Right forelimb (tissue), 1 donor: ENCODE data around the gene COQ2.
"Not testable (repeated sequence)": the region's sequence is repeated elsewhere in the genome, so short reads cannot be mapped to it uniquely, and the experiment has no call there.

Experiments
- DNase-seq: peaks from one replicate; pipeline ENCODE4 v3.0.0-alpha.2; 2018

The COQ2 gene

GRCh38 chr4:83284193-83285054 is at the start of gene COQ2:
TSS of gene COQ2 (minus strand) at chr4:83284798. CDS start at chr4:83284764, 34 bp downstream.
- DNase-seq, result peak; percentile 97

DNA sequence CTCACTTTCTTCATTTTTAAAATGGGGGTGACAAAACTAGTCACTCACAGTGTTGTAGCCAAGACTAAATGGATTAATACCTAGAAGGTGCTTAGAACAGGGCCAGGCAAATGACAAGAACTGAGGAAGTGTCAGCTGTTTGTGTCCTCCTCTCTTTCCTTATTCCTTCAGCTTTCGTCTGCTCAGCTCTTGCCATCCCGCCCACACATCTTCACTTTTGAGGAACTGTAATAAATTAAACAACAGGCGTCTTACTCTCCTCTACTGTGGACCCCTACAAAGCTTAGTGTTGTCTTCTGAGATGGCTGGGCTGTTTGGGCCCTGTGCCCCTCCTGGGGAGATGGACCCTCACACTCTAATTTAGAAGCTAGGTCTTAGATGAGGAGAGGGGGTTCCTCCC is 47.4 kb upstream of the COQ2 start:
- no peak for DNase-seq

GRCh38 chr4:83329521-83330110 is 45.0 kb upstream of the COQ2 start:
- DNase-seq, result no peak

DNA sequence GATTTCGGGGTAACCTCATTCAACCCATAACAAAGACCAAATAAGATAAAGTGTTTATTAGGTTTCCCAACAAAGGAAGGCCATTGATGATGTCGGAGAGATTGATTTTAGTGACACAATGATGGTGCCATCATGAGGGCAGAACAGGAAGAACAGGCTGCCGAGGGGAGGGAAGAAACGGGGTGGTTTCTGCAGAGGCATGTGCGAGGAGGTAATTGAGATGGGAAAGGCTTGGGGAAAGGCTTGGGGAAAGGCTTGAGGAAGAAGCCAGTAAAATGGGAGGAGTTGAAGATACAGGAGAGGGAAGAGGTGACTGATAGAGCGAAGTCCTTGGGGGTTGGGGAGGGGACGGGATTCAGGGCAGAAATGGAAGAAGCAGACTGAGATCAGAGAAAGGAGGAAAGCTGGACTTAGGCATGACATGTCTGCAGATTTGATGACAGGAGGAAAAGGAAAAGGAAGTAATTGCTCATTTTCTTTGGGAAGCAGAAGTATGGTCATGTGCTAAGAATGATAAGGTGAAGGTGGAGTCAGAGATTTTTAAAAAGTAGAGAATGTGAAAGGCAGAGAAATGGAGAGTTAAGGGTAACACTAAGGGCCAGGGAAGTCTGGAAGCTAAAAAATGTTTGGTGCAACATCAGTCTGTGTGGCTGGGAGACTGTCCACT is 44.1 kb upstream of the COQ2 start:
- DNase-seq, result no peak

GRCh38 chr4:83326546-83326945 is 41.9 kb upstream of the COQ2 start:
- DNase-seq, result no peak

DNA sequence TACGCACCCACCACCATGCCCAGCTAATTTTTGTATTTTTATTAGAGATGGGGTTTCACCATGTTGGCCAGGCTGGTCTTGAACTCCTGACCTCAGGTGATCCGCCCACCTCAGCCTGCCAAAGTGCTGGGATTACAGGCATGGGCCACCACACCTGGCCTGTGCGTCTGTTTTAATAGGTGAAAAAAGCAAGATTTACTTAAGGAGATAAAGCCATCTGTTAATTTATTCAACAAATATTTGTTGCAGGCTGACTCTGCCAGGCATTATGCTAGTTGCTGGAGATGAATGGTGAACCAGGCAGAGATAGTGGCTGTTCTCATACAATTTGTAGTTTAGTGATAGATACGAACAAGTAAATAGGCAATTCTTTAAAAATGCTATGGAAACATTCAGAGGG is 40.7 kb upstream of the COQ2 start:
- DNase-seq, result not testable (repeated sequence)

DNA sequence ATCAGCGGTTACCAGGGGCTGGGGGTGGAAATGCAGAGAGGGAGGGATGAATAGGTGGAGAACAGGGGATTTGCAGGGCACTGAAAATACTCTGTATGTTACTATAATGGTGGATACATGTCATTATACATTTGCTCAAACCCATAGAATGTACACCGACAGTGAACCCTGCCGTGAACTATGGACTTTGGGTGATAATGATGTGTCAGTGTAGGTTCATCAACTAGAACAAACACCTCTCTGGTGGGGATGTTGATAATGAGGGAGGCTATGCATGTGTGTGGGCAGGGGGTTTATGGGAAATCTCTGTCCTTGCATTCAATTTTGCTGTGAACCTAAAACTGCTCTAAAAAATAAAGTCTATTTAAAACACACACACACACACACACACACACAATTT is 38.5 kb upstream of the COQ2 start:
- no peak for DNase-seq

GRCh38 chr4:83320548-83320947 is 36.0 kb upstream of the COQ2 start:
- DNase-seq, result no peak

GRCh38 chr4:83318666-83319065 is 34.1 kb upstream of the COQ2 start:
- no peak for DNase-seq

DNA sequence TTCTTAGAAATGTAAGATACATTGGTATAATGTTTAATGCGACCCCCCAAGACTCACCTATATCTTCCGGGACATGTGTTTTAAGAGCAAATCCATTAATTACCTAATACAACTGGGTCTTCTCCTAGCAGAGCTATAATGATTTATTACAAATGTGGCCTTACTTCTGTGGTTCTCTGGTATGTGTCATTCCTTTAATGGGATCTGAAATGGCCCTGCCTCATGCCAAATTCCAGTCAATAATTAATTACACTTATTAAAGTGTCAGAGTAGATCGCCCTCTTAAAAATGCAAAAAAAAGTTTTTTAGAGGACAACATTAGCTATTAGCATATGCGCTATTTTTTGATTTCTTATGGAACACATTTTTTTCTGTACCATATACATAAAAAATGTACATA is 33.1 kb upstream of the COQ2 start:
- no peak for DNase-seq

DNA sequence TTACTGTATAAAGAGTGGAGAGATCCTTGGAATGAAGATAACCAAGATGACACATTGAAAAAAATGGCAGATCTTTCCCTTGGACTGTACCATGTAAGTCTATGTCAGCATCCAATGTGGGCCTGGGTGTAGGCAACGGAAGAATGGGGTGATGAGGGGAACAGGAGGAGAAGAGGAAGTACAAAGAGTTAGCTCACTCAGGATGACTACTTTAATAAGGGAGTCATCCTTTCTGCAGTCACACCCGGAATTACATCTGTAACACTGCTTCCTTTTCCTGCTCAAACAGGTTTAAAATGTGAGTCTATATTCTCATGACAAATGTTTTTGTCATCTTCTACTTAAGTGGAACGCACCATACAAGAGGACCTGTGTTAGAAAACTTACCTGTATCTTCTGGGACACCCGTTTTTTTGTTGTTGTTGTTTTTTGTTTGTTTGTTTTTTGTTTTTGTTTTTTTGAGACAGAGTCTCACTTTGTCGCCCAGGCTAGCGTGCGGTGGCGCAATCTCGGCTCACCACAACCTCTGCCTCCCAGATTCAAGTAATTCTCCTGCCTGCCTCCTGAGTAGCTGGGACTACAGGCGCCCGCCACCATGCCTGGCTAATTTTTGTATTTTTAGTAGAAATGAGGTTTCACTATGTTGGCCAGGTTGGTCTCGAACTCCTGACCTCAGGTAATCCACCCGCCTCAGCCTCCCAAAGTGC is 32.0 kb upstream of the COQ2 start:
- DNase-seq, result no peak

DNA sequence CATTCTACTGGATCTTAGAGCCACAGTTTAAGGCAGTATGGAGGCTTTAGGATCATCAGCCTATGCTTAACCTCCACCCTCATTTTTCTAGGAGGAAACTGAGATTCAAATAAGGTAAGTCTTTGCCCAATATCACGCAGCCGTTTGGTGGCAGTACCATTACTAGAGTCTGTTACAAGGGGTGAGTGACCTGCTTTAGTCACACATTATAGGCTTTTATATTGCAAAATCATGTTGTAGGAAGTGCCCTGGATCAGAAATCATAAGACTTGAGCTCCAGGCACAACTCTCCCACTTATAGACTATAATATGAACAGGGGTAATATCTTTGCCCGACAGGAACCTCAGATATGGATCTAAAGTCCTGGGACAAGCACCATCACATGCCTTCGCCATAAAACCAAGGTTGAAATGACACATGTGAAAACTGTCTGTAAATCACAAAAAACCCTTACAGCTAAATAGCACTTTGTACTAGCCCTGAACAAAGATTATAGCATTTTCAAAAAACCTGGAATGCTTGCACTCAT is 30.8 kb upstream of the COQ2 start:
- no peak for DNase-seq

- DNase-seq, result no peak
Observed at GRCh38 chr4:83308672-83309071, 24.1 kb upstream of the COQ2 start.

DNA sequence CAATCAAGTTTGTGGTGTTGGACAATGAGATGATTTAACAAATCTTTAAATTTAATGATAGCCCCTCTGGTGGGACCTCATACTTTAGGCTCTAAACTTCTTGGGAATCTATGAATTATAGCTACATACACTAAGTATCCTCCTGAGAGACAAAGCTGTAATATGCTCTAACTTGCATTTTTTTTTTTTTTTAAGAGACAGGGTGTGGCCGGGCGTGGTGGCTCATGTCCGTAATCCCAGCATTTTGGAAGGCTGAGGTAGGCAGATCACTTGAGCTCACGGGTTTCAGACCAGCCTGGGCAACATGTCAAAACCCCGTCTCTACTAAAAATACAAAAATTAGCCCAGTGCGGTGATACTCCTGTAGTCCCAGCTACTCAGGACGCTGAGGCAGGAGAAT is 23.3 kb upstream of the COQ2 start:
- no peak for DNase-seq

GRCh38 chr4:83305187-83305586 is 20.6 kb upstream of the COQ2 start:
- no peak for DNase-seq

- DNase-seq, result no peak
Observed at GRCh38 chr4:83297548-83298260, 13.1 kb upstream of the COQ2 start.

GRCh38 chr4:83293305-83294046 is 8.9 kb upstream of the COQ2 start:
- no peak for DNase-seq

GRCh38 chr4:83290059-83290774 is 5.6 kb upstream of the COQ2 start:
- DNase-seq, result not testable (repeated sequence)

- not testable (repeated sequence) for DNase-seq
Observed at GRCh38 chr4:83288381-83288780, 3.8 kb upstream of the COQ2 start.

DNA sequence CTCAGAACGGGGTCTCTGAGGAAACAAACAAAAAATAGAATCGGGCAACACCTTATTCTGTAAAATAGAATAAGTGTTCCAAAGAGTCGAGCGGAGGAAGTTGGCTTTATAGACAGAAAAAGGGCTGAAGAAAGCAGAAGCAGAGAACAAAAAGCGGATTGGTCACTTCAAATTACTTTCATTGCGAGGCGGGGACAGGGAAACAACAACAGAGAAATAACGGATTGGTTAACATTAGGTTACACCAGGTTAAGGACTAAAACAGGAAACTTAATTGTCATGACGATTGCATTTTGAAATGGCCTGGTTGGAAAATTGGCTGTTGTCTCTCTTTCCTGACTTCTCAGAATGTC is 433 bp upstream of the COQ2 start:
- no peak for DNase-seq

DNA sequence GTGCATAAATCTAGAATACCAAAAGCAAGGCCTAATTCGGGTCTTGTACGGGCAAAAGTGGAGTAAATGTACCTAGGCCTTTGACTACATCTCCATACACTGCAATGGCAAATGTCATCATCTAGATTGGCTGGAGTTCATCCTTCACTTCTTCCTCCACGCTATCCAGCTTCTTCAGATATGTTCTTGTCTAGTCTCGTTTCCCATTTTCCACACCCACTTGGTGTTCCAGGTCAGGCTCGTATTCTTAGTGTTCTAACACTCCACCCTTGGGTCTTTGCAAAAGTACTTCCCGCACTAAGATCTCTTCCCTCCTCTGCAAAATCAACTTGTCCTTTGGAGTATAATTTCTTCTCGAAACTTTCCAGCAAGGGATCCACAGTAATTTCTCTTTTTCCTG is 1.4 kb downstream of the COQ2 start:
- DNase-seq, result no peak
